8988T (cell line): ENCODE data around the gene POSTN.
"Not testable (repeated sequence)": the region's sequence is repeated elsewhere in the genome, so short reads cannot be mapped to it uniquely, and the experiment has no call there.

Experiments used
- DNase-seq: peaks from one replicate; pipeline ENCODE4 v3.0.0; 2011

Gene POSTN

DNA sequence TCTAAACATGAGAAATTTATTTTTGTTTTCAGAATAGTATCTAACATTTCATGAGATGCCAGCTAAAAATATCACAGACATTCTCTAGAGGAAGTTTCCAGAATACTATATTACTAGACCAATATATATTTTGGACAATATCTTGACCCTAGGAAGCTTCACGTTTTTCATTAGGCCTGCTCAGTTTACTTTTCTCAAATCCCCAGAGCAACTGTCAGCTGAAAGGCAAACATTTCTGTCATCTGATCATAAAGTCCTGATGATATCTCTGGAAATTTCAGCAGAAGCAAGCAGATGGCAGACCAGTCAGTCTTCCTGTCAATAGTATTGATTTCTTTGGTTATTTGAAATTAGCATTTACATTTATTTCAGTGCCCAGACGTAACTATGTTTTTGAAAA, 4.0 kb downstream of the POSTN start:
- no peak for DNase-seq

DNA sequence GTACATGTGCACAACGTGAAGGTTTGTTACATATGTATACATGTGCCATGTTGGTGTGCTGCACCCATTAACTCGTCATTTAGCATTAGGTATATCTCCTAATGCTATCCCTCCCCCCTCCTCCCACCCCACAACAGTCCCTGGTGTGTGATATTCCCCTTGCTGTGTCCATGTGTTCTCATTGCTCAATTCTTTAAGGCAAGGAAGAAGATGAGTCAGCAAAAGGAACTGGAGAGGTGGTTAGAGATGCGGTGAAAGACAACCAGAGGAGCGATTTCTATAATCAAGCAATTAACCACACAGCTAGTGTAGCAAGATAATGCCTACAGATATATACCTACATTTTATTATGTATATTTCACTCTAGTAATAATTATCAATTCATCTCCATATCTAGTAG, 9.2 kb downstream of the POSTN start:
- DNase-seq = not testable (repeated sequence)

DNA sequence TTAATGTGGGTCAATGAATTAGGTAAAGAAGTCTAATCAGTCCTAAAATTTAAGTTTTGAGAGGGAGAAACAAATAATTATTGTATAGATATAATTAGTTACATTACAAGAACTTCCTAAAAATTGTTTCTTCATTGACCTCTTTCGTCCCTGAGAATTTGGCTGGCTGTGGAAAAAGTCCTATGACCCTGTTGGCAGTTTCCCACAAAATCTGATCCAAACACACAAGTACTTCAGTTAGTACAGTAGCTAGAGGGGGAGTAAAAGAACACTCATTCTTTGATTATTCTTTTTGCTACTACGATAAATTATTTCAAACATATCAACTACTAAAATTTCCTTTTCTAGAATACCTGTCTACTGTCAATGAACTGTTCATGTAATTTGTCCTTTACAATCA, 11.3 kb downstream of the POSTN start:
- DNase-seq = no peak

DNA sequence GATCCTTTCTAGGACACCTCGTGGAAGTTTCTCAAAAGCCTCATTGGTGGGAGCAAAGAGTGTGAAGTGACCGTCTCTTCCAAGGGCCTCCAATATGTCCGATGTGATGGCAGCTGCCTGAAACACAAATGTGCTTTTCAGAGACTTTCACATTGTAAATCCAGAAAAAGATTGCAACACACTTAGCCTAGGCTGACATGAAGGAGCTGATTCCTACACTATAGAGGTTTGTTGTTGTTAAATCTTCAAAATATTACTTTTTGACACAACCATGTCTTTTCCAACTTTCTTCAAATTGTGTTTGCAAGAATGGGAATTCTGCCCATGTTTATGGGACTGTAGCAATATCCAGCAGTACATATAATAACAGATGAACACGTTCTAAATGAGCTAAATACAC, 12.4 kb downstream of the POSTN start:
- DNase-seq = no peak

DNA sequence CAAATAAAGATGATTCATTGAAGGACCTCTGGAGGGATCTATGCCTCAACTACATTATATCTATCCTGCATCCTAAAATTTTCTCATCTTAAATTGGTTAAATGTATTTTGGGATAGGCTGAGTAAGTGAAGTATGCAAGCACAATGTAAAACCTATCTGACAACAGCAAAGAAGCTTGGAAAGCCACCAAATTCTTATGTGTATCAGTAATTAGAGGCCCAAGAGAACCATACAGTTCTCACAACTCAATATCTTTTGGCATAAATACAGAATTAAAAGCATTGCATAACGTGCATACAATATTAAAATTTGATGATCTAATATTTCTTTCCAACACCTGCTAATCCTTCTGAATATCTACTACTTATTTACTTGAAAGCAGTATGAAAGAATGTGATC, 13.0 kb downstream of the POSTN start:
- no peak for DNase-seq

DNA sequence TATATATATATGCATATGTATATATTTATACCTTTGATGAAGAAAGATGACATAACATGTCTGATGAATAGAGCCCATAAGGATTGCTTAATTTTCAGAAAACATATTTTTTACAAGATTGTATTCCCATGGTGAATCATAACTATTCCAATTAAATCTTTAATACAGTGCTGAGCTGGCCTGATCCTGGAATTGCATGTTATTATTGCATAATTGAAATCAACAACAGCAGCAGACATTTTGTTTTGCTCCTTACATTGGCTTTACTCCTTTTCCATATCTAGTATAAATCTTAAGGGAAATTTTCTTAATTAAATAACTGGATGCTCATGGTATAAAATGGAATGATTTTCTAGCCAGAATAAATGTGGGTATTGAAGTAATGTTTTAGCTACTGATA, 22.0 kb downstream of the POSTN start:
- no peak for DNase-seq

DNA sequence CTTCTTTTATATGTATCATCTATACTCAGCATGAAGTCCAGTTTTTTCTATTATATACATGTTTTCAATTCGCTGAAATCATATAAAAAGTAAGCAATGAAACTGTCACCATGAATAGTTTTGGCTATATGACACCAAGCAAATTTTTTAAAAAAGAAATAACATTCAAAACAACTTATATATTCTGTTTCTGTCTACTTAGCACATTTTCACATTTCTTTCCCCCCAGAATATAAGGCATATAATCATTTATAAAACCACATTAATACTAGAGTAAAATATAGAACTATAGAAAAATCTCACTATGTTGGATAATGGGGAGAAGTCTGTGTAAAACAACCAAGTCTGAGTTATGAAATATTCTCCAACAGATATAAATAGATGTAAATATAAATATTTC, 33.1 kb downstream of the POSTN start:
- no peak for DNase-seq

DNA sequence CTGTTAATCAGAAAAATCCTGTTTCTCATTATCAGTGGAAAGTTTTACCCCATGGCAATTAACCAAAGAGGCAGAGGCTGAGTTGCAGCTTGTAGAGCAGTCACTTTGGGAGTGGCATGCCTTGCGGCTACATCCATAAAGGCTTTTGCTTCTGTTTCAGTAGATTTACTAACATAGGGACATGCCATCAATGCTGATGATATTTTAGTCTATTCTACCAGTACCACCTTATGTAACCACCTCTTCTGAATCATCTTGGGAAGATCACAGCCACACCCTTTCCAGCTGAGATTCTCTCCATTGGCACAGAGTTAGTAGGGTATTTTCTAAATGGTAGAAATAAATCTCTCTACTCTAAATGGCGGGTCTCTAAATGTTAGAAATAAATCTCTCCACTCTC, 37.5 kb downstream of the POSTN start:
- no peak for DNase-seq

DNA sequence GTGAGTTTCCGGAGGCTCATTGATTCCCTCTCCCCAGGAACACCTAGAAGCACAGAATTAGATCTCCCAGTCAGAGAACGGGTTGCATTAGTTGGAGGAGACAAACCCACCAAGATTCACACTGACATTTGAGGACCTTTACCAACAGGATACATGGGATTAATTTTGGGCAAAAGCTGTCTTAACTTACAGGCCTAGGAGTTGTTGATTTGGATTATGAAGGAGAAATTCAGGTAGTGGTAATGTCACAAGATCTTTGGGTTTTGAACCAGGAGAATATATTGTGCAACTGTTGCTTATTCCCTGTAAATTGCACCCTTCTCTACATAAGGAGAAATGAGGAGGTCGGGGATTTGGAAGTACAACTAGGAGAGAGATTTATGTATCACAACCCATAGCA, 38.0 kb downstream of the POSTN start:
- no peak for DNase-seq

DNA sequence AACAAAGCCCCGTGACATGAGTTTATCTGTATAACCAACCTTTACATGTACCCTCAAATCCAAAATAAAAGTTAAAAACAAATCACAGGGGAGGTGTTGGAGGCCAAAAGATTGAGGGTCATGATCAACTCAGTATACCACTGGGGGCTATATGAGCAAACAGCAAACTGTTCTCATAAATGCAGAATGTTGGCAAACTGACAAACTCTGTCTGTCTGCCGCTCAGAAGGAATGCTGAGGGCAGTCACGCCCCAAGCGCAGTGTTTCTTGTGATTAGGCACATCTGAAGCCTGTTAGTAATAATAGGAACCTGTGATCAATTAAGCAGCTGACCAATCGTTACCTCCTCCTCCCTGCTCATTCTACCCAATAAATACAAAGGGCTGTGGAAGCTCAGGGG, 39.8 kb downstream of the POSTN start:
- DNase-seq = not testable (repeated sequence)

DNA sequence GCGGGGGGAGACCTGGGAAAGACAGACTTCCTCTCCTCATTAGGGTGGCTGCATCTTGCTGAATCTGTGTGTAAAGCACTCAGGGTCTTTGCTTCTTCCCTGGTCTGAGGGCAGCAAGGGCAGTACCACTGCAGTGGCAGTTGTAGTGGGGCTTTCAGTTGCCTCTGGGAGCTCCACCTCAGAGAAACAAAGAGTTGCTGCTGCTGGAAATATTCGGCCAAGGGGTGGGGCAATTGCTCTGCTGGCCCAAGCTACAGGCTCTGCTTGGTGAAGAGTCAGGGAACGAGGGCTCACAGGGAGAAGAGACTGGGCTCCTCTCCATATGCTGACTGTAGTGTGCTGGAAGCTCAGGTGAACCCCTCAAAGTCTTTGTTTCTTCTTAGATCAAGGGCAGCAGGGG, 52.5 kb downstream of the POSTN start:
- no peak for DNase-seq

DNA sequence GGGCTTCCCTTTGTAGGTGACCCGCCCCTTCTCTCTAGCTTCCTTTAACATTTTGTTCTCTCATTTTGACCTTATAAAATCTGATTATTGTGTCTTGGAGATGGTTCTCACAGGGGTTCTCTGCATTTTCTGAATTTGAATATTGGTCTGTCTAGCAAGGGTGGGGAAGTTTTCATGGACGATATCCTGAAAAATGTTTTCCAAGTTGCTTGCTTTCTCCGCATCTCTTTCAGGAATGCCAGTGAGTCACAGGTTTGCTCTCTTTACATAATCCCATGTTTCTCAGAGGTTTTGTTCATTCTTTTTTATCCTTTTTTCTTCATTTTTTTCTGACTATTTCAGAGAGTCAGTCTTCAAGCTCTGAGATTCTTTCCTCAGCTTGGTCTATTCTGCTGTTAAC, 53.6 kb downstream of the POSTN start:
- DNase-seq = no peak

DNA sequence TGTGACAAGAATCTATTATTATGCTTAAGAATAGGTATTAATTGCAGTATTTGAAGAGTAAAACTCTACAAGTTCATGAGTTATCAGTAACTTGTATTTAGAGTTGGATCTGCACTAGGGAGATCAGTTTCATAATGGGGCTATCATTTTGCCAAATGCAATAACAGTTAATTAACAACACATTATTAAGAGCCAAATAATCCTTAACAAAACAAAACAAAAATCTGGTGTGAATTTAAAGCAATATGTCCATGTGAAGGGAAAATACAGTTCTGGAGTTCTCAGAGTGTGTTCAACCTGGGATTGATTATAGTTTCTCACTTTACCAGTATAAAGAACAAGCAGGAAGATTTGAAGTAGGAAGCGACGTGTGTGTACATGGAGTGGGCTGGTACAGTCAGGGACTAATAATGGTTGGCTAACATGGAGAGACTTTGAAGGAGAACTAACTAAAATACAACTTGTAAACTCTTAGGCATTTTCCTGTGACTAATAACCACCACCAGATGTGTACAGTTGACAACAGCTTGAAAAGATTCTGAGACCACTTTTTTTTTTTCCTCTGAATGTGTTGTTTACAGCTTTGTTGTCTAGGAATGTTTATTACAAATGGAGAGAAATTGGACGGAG, 58.5 kb downstream of the POSTN start:
- no peak for DNase-seq

DNA sequence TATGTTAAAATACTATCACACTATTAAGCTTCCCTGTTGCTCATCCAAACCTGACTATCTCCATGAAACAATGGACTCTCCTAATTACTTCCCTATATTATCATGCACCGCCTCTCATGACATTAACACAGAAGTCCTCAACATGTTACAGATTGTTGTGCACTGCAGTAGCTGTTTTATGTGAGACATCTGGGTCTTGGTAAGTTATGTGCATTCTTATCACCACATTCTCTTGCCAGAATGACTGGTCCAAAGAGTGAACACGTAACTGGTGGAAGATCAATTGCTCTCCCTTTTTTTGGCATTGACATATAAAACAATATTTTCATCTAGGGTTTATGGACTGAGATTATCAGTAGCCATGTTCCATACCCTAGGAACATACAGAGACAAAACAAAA, 59.4 kb downstream of the POSTN start:
- DNase-seq = no peak

DNA sequence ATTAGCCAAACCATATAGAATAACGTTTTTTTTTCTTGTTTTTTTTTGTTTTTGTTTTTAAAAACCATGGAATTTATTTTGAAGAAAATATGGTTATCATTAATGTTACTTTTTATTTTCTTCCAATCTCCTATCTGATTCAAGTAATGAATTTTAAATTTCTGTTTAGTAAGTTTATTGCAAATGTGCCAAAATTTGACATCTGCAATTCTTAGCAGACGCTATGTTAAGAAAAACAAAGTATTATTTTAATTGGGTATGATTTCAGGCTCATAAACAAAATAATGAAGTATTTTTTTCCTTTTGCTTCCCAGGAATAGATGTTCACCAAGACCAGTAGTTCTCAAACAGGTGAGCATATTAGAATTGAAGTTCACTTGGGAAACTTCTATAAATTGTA, 63.1 kb downstream of the POSTN start:
- no peak for DNase-seq

DNA sequence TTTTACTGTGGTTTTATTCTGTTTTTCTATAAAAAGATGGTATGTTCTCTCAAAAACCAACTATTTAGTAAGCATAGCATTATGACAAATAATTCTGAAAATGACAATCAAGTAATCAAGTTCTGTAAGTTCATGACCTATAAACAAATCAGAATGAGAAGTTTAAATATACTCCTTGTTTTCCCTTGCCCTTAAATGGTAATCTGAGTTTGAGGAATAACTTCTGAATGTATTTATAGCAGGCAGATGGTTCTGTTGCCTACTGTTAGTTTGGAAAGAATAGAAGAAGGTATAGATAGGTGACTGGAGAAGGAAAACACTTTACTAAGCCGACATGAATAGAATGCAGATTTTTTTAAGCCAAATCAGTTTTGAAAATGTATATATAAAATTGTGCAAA, 63.9 kb downstream of the POSTN start:
- DNase-seq = no peak

DNA sequence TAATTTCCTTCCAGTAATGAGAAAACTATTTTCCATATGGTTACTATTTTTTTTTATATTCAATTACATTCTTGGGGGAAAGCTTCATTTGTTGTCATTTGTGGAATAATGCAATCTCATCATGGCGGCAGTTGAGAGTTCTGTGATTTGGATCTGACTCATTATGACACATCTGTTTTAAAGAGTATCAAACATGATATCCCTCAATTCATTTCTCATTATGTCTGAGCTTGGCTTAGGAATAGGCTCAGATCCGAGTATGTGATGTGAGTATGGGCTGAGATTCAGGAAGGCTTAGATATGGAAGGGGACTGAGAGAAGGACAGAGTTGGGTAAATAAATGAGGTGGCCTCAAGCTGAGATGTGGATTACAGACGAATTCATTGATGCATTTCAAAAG, 64.4 kb downstream of the POSTN start:
- DNase-seq = no peak

DNA sequence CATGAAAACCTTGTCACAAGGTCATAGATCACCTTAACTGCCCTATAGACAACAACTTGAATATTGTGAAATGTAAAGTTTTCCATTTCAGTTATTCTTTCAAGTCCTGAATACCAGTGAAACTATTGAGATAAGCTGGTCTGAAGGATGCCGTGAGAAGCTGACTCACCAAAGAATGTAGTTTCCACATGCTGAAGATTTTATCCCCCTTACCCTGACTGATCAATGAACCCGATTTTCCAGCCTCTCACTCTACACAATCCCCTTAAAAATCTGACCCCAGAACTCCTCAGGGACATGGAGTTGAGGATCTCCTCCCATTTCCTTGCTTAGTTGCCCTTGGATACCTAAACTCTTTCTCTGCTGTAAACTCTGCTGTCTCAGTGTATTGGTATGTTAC, 67.5 kb downstream of the POSTN start:
- DNase-seq = no peak

DNA sequence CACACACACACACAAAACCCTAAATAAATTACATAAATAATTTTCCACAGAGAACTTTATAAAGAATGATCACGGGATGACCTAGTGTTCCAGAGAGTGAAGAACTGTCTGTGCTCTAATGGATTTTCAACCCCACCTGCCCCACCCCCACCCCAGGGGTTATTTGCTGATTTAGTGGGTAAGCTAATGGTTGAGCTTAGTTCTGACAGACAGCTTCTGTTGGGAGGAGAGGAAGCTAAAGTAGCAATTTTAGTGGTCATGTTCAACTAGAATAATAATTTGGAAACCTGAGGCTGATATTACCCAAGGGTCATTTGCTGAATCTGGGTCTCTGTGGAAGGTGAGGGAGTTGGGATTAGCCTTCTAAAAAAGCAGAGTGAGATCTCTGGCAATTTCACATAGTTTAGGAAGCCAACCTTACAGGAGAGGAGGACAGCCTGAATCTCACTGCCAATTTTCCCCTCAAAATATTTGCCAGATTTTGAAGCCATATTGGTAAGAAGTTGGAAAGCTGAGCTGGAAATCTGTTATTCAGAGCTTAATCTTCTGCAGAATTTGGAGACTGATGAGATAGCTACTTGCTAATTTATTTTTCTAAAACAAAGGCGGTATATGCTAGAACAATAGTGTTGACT, 68.7 kb downstream of the POSTN start:
- no peak for DNase-seq

DNA sequence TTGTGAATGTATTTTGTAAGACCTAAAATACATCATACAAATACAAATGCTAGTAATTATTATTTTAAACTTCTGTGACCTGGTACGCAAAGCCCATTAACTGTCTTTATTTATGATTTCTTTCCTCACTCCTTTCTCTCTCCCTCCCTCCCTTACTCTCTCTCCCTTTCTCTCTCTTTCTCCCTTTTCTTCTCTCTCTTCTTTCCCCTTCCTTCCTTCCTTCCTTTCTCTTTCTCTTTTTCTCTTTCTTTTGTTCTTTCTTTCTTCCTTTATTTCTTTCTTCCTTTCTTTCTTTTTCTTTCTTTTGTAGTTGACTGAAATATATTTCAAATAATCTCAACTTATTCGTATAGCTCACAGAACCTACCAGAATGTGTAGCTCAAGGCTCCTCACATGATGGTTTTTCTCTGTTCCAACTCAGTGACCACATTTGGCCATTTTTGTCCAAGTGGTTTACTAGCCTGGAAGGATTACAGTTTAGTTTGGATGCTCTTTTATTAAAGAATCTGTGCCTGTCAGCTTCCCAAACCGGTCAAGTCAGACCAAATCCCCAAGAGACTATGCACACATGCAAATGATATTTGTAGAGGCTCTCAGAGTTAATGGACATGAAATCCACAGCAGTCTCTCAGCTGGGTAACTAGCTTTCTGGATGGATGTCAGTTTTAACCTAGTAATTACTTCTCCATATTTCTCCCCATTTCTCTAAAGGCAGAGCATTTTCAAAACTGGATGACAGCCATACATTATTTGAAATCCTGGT, 71.7 kb downstream of the POSTN start:
- DNase-seq = no peak

DNA sequence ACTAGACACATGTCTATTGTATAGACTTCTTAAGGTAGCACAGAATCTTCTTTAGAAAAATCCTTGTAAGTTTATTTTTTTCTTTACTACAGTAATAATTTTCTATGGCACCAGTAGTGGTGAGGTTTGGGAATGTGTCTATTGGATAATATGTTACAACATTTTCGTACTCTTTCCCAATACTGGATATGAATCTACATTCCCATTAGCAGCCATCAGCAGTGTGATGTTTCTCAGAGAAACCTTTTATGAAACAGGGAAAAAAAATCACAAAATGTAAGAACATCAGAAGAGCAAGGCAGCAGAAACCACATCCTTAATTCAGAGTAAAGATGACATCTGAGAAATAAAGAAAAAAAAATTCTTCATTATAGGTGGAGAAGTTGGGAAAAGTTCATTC, 83.3 kb downstream of the POSTN start:
- DNase-seq = no peak
